Neural cell (in vitro differentiated cells): ENCODE results near the gene DDX49. TPM values are rescaled to one million over a fixed set of nuclear protein-coding genes. Genes with fewer than 3 reads are reported as not detected.

Source experiments
- H2AFZ ChIP-seq: fragments of 200-600, 300-800 bp; sonication (generic), shearing (Covaris generic); 2 replicates; pipeline ENCODE4 v1.6.0; 2014; ENCODE audit warnings: low read depth, mild to moderate bottlenecking, antibody characterized with exemption, low read length, moderate library complexity
- H3F3A ChIP-seq: fragments of 200-600 bp; shearing (Covaris generic); 2 replicates; pipeline ENCODE4 v1.6.1; 2016; ENCODE audit warnings: mild to moderate bottlenecking, moderate library complexity, mixed read lengths, antibody characterized with exemption, low read length; ENCODE audit not compliant: insufficient read depth, poor library complexity, severe bottlenecking
- H3K27ac ChIP-seq: fragments of 200-600, 300-800 bp; sonication (generic), shearing (Covaris generic); 2 replicates; pipeline ENCODE4 v1.5.1; 2014; ENCODE audit warnings: mild to moderate bottlenecking, low read length, moderate library complexity
- H3K27me3 ChIP-seq: fragments of 300-800, 200-600 bp; sonication (generic), shearing (Covaris generic); 2 replicates; pipeline ENCODE4 v1.6.0; 2014; ENCODE audit warnings: mild to moderate bottlenecking, low read depth, low read length, moderate library complexity; ENCODE audit not compliant: insufficient read depth
- H3K36me3 ChIP-seq: fragments of 300-800, 200-600 bp; sonication (generic), shearing (Covaris generic); 2 replicates; pipeline ENCODE4 v1.5.1; 2014; ENCODE audit warnings: mild to moderate bottlenecking, antibody characterized with exemption, low read length, moderate library complexity; ENCODE audit not compliant: insufficient read depth
- H3K4me2 ChIP-seq: fragments of 300-800, 200-600 bp; sonication (generic), shearing (Covaris generic); 2 replicates; pipeline ENCODE4 v1.6.0; 2014; ENCODE audit warnings: mild to moderate bottlenecking, low read length
- H3K4me3 ChIP-seq: fragments of 300-800, 200-600 bp; sonication (generic), shearing (Covaris generic); 2 replicates; pipeline ENCODE4 v1.5.1; 2014; ENCODE audit warnings: mild to moderate bottlenecking, low read length, moderate library complexity
- H3K79me2 ChIP-seq: fragments of 200-600 bp; shearing (Covaris generic); replicated peaks from 2 replicates; pipeline ENCODE4 v1.6.0; 2014; ENCODE audit warnings: mild to moderate bottlenecking, low read length, moderate library complexity; ENCODE audit not compliant: insufficient read depth
- H3K9ac ChIP-seq: fragments of 300-800, 200-600 bp; sonication (generic), shearing (Covaris generic); 2 replicates; pipeline ENCODE4 v1.6.1; 2016; ENCODE audit warnings: mild to moderate bottlenecking, low read length, mixed read lengths
- H3K9me2 ChIP-seq: fragments of 200-600 bp; shearing (Covaris generic); 2 replicates; pipeline ENCODE4 v1.6.1; 2016; ENCODE audit warnings: mild to moderate bottlenecking, low read length, mixed read lengths; ENCODE audit not compliant: insufficient read depth
- H3K9me3 ChIP-seq: fragments of 200-600, 300-800 bp; sonication (generic), shearing (Covaris generic); 2 replicates; pipeline ENCODE4 v1.6.1; 2016; ENCODE audit warnings: mild to moderate bottlenecking, mixed run types, low read length, moderate library complexity, mixed read lengths
- H4K20me1 ChIP-seq: fragments of 200-600 bp; shearing (Covaris generic); 2 replicates; pipeline ENCODE4 v1.6.1; 2016; ENCODE audit warnings: mild to moderate bottlenecking, mixed run types; ENCODE audit not compliant: insufficient read depth
- CTCF ChIP-seq: fragments of 450-650 bp; IDR thresholded peaks from 2 replicates; pipeline ENCODE4 v1.5.1; 2014; ENCODE audit warnings: antibody characterized with exemption, mild to moderate bottlenecking, moderate library complexity; ENCODE audit not compliant: poor library complexity, severe bottlenecking
- EP300 ChIP-seq: fragments of 450-650 bp; conservative IDR thresholded peaks from 2 replicates; pipeline ENCODE4 v1.6.1; 2014; ENCODE audit warnings: antibody characterized with exemption, mild to moderate bottlenecking, moderate library complexity; ENCODE audit not compliant: poor library complexity, severe bottlenecking
- EZH2 ChIP-seq: fragments of 200-600, 300-800 bp; shearing (Covaris generic), sonication (generic); IDR thresholded peaks from 2 replicates; pipeline ENCODE4 v1.6.1; 2014; ENCODE audit warnings: antibody characterized with exemption, low read length, borderline replicate concordance, mild to moderate bottlenecking; ENCODE audit not compliant: insufficient read depth, poor library complexity, severe bottlenecking
- MXI1 ChIP-seq: fragments of 450-650 bp; conservative IDR thresholded peaks from 2 replicates; pipeline ENCODE4 v1.6.1; 2014; ENCODE audit warnings: antibody characterized with exemption, mild to moderate bottlenecking; ENCODE audit not compliant: poor library complexity, severe bottlenecking
- POLR2AphosphoS5 ChIP-seq: IDR thresholded peaks from 2 replicates; pipeline ENCODE4 v1.6.1; 2012
- RAD21 ChIP-seq: fragments of 450-650 bp; conservative IDR thresholded peaks from 2 replicates; pipeline ENCODE4 v1.6.1; 2014; ENCODE audit warnings: antibody characterized with exemption, mild to moderate bottlenecking, moderate library complexity
- REST ChIP-seq: IDR thresholded peaks from 2 replicates; pipeline ENCODE4 v1.6.1; 2012; ENCODE audit warnings: borderline replicate concordance
- SMC3 ChIP-seq: fragments of 450-650 bp; conservative IDR thresholded peaks from 2 replicates; pipeline ENCODE4 v1.6.1; 2014; ENCODE audit warnings: antibody characterized with exemption, mild to moderate bottlenecking, moderate library complexity; ENCODE audit not compliant: poor library complexity
- TAF1 ChIP-seq: IDR thresholded peaks from 2 replicates; pipeline ENCODE4 v1.6.1; 2012; ENCODE audit warnings: low read depth
- polyA plus RNA-seq: library from polyadenylated mRNA; depleted of rRNA; stranded (reverse); fragments of >200 nt; gene quantifications from 2 replicates; pipeline ENCODE4 v1.2.3, GENCODE V29; 2014

Gene DDX49
- polyA plus RNA-seq, 1 donor from 2014 or later = 90.7 TPM

- no peaks in the 10 kb centered on the region for H3K9me3 ChIP-seq
- no peaks in the 10 kb centered on the region for H3K9me2 ChIP-seq
- no peak overlapping the region for H3K4me3 ChIP-seq
- H3K27ac ChIP-seq = no peak overlapping the region
- no peak overlapping the region for H3K4me2 ChIP-seq
- peaks cover 4% of the 10 kb centered on the region for H3K36me3 ChIP-seq
- H3K9ac ChIP-seq = no peak overlapping the region
- no peak for TF ChIP-seq RAD21
- TF ChIP-seq CTCF = no peak
- no peak for TF ChIP-seq EZH2
- no peak for TF ChIP-seq REST
- TF ChIP-seq TAF1 = no peak
- TF ChIP-seq EP300 = no peak
- TF ChIP-seq SMC3 = no peak
- TF ChIP-seq POLR2AphosphoS5 = no peak
- TF ChIP-seq MXI1 = no peak
- H4K20me1 ChIP-seq = no peaks in the 10 kb centered on the region
- peaks cover 10% of the 10 kb centered on the region for H3K79me2 ChIP-seq
- H2AFZ ChIP-seq = no peak overlapping the region
- no peaks in the 10 kb centered on the region for H3F3A ChIP-seq
- H3K27me3 ChIP-seq = no peaks in the 10 kb centered on the region
Measured at GRCh38 chr19:18912933-18913332, 6.6 kb upstream of the DDX49 start.

GRCh38 chr19:18913466-18913865 lies 6.0 kb upstream of the DDX49 start:
- Histone ChIP-seq H3F3A (no peaks in the 10 kb centered on the region), H3K27ac (no peak overlapping the region), H3K9me3 (no peaks in the 10 kb centered on the region), H3K4me3 (no peak overlapping the region), H3K4me2 (no peak overlapping the region), H4K20me1 (no peaks in the 10 kb centered on the region), H3K9me2 (no peaks in the 10 kb centered on the region), H3K36me3 (peaks cover 4% of the 10 kb centered on the region), H3K9ac (no peak overlapping the region), H3K27me3 (no peaks in the 10 kb centered on the region), H3K79me2 (peaks cover 15% of the 10 kb centered on the region), H2AFZ (no peak overlapping the region)
- TF ChIP-seq RAD21 (no peak), TAF1 (no peak), CTCF (no peak), POLR2AphosphoS5 (no peak), SMC3 (no peak), EP300 (no peak), MXI1 (no peak), REST (no peak), EZH2 (no peak)
